Activated CD8-positive, alpha-beta memory T cell treated with anti-CD3 and anti-CD28 coated beads for 36 hours (primary cell): ENCODE results near the gene PRXL2C. TPM values are rescaled to one million over a fixed set of nuclear protein-coding genes. Genes with fewer than 3 reads are reported as not detected.
"Not testable (repeated sequence)": the region's sequence is repeated elsewhere in the genome, so short reads cannot be mapped to it uniquely, and the experiment has no call there.

Experiments
- CTCF ChIA-PET: fragments of 350-600 bp; sonication (Branson Sonifier 250); formaldehyde crosslinking; loops from one replicate; lab custom pipeline; 2021; ENCODE audit warnings: antibody characterized with exemption; lab: Charles Lee
- POLR2A ChIA-PET: fragments of 350-600 bp; sonication (Branson Sonifier 250); formaldehyde crosslinking; loops from one replicate; lab custom pipeline; 2021; ENCODE audit warnings: antibody characterized with exemption; lab: Charles Lee
- total RNA-seq, 2 experiments: library from RNA; stranded (reverse); gene quantifications; one replicate each; pipeline ENCODE4 v1.2.3, GENCODE V29; 2021

PRXL2C gene
- total RNA-seq, 2 experiments from 2014 or later = 9.6 to 10.1 TPM

DNA sequence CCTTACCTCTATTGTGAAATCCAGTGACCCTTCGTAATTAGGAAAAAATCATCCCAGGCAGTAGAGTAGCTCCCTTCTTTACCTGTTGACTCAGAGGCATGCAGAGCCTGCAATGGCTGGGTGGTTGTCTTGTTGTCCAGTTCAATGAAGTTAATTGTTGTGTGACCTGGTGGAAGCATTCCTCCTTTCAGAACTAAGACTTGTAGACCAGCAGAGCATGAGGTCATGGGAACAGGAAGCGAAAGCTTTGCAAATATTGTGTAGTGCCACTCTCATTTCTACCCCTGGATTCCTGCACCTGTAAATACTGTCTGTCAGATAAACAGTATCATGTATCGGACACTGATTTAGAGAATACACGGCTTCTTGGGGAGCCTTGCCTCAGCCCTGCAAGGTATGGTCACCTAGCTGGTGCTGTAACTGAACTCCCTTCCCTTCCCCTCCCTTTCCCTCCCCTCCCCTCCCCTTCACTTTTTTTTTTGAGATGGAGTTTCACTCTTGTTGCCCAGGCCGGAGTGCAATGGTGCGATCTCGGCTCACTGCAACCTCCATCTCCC lies 5.7 kb upstream of the PRXL2C start:
- ChIA-PET POLR2A (interaction anchor here (0.7 kb wide), 1 partner anchor 21 kb away, joined by 5 read pairs; no protein-coding TSS in a partner anchor), CTCF (no interaction called here)

DNA sequence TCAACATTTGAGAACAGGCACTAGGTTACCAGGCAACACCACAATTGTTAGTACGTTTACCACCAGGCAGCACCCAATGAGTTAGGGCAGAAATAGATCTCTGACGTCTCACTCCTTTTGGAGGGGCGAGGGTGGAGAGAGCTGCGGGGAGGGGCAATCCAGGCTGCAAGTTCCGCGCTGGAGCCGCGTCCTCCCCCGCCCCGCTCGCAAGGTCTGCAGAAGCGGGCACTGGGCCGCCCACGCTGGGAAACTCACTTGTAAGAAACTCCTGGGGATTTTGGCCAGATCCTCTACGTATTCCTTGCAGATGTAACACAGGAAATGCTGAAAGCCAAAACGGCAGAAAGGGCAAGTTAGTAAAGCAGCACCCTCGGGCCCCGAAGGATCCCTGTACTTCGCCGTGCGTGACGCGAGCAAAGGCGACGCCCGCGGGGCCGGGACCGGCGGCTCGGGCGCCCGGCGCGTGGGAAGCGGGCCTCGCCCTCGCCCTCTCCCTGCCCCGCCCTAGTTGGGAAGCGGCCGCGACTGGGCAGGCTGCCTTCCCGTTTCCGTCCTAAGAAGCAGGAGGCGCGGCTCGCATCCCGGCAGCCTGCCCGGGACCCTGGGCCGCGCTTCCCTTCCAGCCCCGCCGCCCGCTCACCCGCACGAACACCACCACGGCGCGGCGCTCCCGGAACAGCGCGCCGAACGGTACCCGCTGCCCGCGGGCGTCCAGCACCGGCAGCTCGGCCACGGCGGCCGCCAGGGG lies 493 bp downstream of the PRXL2C start:
- CTCF ChIA-PET = no interaction called here
- POLR2A ChIA-PET = interaction anchor here (1.0 kb wide), 1 partner anchor 89 kb away, joined by 3 read pairs; no protein-coding TSS in a partner anchor

DNA sequence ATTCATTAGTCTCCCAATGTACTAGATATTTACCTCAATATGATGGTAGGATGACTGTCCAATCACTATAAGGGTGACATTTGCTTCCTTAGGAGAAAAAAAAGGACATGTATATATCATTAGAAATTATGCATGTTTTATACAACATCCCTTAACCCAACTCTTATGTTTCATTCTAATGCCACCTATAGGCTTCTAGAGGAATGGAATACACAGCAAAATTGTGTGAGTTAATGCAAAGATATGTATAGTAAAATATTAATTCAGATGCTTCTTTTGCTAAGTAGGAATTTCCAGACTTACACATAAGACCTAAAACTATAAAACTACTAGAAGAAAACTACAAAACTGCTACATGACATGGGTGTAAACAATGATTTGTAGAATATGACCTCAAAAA lies 3.5 kb downstream of the PRXL2C start:
- ChIA-PET CTCF (interaction anchor here (0.7 kb wide), 1 partner anchor 817 kb away, joined by 5 read pairs; no protein-coding TSS in a partner anchor), POLR2A (no interaction called here)

DNA sequence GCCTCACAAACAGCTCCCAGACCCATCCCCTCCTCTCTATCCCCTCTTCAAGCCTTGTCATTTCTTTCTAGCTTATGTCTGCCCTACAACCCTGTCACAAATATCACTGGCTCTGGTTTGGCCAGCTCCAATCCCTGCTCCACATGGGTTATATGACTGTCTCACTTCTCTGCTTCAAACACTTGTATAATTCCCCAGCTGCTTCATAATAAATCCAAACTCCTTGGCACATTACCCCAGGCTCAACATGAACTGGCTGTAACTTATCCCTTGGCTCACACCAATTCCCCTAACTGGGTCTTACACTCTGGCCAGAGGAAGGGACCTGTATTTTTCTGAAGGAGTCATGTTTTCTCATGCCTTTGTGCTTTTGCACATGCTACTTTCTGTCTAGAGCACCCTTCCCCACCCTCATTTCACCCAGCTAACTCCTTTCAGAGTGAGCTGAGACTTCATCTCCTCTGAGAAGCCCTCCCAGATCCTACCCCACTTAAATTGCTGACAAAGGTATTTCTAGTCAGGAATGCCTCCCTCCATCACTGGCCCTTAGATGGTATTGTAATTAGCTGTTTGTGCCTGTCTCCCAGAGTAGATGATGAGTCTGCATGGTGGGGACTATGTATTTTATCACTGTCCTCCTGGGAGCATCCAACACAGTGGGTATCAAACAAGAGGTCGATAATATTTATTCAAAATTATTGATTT lies 5.3 kb downstream of the PRXL2C start:
- ChIA-PET CTCF (interaction anchor here (1.0 to 1.5 kb wide), 2 partner anchors 201 to 208 kb away, joined by 3 read pairs; no protein-coding TSS in a partner anchor), POLR2A (no interaction called here)

DNA sequence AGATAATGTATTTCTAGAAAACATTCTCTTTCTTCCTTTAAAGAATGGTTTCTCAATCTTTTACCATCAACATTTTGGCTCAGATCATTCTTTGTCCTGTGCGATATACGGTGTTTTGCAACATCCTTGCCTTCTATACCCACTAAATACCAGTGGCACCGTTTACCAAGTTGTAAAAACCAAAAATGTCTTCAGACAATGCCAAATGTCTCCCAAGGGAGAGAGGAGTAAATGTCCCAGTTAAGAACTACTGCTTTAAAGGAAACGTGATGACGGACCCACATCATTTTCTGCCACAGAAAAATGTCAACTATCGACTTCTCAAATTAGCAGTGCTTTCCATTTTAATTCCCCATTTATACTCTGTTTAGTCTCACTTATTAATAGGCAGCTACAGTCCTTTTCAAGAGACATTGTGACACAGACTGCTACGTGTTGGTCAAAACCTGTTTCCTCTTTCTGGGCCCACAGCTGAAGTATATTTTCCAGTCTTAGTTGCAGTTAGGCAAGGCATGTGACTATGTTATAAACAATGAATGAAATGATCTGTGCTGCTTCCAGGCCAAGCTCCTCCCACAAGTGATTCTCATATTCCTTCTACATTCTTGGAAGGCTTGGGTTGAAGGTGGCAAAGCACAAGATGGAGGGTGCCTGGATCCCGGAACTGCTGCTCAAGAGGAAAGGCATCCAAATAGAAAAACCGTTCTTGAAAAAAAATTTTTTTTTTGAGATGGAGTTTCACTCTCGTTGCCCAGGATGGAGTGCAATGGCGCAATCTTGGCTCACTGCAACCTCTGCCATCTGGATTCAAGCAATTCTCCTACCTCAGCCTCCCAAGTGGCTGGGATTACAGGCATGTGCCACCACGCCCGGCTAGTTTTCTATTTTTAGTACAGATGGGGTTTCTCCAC lies 8.8 kb downstream of the PRXL2C start:
- ChIA-PET POLR2A (no interaction called here), CTCF (interaction anchor here (1.0 kb wide), 1 partner anchor 93 kb away, joined by 3 read pairs; no protein-coding TSS in a partner anchor)

DNA sequence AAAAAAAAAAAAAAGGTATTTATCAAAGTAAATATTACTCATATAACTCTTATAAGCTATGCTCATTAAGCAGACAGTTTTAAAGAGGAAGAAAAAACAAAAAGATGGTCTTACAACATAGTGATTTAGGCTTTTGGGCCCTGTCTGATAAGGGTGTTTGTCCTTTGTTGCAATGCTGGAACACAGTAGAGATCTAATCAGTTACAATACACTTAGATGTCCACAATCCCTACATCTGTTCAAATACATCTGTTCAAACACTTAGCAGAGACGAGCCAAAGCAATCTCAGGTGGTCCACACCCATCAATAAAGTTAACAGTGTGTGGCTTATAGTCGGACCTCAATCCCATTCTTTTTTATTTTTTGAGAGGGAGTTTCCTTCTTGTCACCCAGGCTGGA lies 11.0 kb downstream of the PRXL2C start:
- POLR2A ChIA-PET = interaction anchor here (0.6 kb wide), 1 partner anchor 1079 kb away, joined by 3 read pairs; no protein-coding TSS in a partner anchor
- CTCF ChIA-PET = interaction anchor here (0.6 kb wide), 1 partner anchor 730 kb away, joined by 3 read pairs; no protein-coding TSS in a partner anchor

DNA sequence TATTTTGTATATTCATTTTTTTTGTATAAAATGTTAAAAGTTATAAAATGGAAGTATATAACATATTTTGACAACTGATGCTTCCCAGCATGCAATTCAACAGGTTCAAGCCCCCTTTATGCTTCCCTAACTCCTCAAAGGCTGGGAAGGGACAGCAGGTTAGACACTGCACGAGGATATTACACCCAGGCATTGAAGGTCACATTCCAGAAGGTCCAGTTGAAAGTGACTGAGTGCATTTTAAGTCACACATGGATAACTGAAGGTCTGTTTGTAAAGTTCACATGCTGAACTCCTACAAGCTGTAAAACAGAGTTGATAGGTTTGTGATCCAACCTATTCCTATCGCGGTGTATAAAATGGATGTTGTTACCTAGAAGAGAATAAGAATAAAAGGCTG lies 13.6 kb downstream of the PRXL2C start:
- POLR2A ChIA-PET = no interaction called here
- CTCF ChIA-PET = no interaction called here

DNA sequence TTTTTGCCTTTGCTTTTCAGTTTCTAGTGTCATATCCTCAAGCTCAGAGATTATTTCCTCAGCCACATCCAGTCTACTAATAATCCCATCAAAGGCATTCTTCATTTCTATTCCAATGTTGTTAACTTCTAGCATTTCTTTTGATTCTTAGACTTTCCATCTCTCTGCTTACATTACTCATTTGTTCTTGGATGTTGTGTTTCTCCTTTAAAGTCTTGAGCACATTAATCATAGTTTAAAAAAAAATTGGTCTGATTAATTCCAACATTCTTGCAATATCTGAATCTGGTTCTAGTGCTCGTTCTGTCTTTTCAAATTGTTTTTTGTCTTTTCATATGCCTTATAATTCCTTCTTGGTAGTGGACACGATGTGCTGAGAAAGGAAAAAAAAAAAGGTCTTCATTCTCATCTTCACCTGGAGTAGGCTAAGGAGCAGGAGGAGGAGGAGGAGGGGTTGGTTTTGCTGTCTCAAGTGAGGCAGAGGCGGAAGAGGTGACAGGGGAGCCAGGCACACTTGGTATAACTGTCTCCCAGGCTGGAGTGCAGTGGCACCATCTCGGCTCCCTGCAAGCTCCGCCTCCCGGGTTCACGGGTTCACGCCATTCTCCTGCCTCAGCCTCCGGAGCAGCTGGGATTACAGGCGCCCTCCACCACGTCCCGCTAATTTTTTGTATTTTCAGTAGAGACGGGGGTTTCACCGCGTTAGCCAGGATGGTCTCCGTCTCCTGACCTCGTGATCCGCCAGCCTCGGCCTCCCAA lies 16.3 kb downstream of the PRXL2C start:
- POLR2A ChIA-PET = no interaction called here
- CTCF ChIA-PET = no interaction called here

DNA sequence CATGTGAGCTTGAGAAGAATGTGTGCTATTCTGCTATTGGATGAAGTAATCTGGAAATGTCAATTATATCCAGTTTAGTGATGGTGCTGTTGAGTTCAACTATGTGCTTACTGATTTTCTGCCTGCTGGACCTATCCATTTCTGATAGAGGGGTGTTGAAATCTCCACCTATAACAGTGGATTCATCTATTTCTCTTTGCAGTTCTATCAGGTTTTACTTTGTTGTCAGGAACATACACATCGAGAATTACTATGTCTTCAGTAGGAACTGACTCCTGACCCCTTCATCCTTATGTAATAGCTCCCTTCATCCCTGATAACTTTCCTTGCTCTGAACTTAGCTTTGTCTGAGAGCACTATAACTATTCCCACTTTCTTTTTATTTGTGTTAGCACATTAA lies 18.7 kb downstream of the PRXL2C start:
- POLR2A ChIA-PET = no interaction called here
- CTCF ChIA-PET = no interaction called here

DNA sequence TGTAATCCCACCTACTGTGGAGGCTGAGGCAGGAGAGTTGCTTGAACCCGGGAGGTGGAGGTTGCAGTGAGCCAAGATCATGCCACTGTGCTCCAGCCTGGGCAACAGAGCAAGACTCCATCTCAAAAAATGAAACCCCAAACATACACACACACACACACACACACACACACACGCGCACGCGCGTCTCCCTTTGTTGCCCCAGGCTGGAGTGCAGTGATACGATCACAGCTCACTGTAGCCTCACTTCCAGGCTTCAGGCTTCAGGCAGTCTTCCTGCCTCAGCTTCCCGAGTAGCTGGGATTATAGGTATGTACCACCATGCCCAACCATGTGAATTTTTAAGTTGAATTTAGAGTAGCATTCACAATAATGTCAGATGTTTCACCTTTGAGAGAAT lies 21.5 kb downstream of the PRXL2C start:
- CTCF ChIA-PET, POLR2A ChIA-PET: not testable (repeated sequence)

DNA sequence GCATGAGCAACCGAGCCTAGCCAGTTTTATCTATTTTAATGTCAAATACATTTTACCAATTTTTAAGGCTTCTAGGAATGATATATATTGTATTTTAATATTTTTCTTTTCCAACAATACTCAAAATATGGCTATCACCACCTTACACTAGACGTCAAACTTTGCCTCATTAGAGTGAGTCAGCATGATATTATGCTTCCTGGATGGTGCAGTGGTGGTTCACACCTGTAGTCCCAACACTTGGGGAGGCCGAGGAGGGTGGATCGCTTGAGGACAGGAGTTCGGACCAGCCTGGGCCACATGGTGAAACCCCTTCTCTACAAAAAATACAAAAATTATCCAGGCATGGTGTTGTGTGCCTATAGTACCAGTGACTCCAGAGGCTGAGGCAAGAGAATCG lies 28.2 kb downstream of the PRXL2C start:
- CTCF ChIA-PET = no interaction called here
- POLR2A ChIA-PET = no interaction called here

DNA sequence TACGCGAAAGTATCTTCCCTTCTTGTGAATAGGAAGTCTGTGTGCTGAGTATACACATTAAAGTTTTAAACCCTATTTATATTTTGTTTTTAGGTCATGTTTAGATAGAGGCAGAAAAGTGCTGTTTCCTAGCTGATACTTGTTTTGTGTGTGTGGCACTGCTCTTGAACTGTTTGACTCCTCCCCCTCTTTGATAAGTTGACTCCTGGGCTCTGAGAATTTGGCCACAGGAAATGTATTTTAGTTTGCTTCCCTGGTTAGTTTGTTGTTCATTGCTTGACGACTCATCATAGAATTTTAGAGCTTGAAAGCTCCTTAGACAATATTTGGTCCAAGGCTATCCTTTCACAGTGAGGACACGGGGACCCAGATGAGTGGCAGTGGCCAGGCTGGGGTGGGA lies 33.5 kb downstream of the PRXL2C start:
- ChIA-PET POLR2A (no interaction called here), CTCF (no interaction called here)

DNA sequence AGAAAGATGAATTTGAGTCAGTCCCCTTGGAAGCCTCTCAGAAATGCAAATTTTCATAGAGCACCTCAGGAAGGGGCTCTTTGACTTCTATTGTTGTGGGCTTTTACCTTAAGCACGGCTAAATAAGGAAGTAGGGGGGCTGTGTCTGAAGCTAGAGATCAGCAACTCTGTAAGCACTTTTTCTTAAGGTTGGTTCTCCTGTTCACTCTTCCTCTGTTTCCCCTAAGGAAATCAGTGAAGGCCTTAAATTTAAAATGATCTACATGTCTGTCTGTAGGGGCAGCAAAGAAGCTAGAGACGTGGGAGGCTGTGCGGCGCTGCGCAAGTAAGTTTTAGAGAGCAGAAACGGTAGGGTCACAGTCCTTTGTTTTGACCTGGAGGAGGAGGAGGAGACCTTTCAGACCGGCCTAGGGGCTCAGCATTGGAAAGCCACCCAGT lies 34.3 kb downstream of the PRXL2C start:
- POLR2A ChIA-PET = no interaction called here
- CTCF ChIA-PET = no interaction called here

DNA sequence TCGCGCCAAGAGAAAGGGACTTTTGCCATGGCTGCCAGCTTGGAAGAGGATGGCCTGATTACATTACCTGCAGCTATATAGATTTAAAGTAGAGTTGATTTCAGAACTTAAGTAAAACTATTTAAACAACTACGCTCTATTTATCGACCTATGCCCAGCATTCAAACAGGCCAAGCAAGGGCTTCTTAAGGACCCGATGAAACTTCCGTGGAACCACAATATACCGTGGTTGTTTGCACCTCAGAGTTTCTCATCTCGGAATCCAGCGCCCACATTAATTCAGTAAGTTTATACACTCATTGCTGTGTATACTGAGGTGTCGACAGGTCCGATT lies 35.0 kb downstream of the PRXL2C start:
- ChIA-PET POLR2A (no interaction called here), CTCF (no interaction called here)

DNA sequence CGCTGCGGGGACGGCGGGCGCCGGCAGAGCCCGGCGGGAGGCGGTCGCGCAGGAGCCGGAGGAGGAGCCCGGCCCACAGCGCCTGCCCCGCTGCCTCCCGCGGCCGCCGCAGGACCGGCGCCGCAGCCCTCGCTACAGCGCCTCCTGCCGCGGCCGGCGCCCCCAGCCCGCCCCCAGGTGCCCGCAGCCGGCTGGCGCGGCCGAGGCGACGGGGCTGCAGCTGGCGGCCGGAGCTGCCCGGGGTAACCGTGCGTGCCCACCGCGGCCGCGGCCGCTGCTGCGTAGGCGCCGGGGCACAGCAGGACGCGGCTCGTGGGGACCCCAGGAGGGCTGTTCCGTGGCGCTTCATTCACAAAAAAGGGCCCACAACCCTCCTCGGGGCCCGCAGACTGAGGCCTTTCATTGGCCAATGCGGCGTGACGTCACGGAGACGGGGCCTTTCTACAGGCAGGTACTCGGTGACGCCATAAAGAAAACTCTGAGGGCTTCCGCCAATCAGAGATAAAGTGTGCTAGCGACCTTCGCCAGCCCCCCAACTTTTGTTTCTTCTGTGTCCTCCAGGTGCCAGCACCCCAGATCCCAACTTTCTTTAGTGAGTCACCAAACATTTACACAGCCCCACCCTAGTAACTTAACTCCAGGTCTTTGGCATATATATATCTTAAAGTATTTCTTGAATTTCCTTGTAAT lies 35.5 kb downstream of the PRXL2C start, which contains the start of gene CDC14B:
Gene CDC14B (minus strand): TSS at position 353 of the 690 bp plus-strand sequence. CDS start 465 bp downstream, outside the sequence.
- ChIA-PET POLR2A (no interaction called here), CTCF (interaction anchor here (1.3 kb wide), 1 partner anchor 9 kb away, joined by 3 read pairs; no protein-coding TSS in a partner anchor)

DNA sequence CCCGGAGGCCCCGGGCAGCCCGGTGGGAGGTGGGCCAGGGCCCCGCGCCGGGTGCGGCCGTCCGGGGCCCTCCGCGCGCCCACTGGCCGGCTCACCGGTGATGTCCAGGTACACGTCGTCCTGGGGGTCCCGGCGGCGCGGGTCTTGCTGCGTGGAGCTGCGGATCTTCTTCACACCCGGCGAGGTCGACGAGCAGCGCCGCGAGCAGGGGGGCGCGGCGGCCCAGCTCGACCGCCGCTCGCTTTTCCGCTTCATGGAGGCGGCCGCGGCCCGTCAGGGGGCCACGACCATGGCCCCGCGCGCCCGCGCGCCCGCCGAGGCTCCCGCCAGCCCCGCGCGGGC lies 36.0 kb downstream of the PRXL2C start:
- CTCF ChIA-PET = interaction anchor here (0.6 to 1.3 kb wide), 2 partner anchors 9 to 168 kb away, joined by 3 read pairs; no protein-coding TSS in a partner anchor
- POLR2A ChIA-PET = no interaction called here

DNA sequence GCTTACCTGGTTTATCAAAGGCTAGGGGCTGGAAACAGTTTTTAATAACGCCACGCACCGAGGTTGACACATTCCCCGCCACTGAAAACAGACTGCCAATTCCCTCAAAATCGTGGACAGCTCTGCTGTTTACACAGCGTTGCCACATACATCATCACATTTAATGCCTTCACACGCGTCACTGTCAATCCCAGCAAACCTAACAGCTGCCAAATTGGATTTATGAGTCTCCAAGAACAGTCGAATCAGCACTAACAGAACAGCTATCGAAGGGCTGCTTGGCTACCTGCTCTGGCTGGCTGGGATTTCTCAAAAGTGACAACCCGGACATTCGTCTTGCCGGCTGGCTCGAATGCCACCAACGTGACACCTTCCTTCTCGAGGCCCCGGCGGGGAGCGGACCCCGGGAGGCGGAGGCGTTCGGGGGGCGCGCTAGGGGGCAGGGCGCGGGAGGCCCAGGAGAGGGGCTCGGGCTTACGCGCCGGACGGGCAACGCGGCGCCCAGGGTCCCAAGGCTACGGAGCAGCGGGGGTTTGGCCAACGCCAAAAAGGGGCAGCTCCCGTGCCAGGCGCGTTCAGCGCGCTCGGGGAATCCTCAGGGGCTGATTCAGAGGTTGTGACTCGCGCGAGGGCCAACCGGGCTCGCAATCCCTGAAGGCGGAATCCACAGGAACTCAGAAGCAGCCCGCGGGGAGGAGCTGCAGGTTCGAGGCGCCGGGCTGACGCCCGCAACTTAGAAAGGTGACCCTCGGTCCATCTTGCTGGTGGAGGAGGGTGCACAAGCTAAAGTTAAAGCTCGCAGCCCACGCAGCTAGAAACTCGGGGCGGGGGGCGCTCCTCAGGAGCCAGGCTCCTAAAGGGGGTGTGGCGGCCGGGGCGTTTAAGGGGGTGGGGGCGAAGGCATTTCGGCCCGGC lies 36.7 kb downstream of the PRXL2C start:
- ChIA-PET CTCF (interaction anchor here (0.6 to 1.3 kb wide), 2 partner anchors 8 to 167 kb away, joined by 3 read pairs; no protein-coding TSS in a partner anchor), POLR2A (no interaction called here)
